WTC11 (cell line): ENCODE data around the gene ZSCAN5C.

Experiments used
- CREM ChIP-seq: sonication (generic); formaldehyde crosslinking; IDR thresholded peaks from 2 replicates; pipeline ENCODE4 v1.8.1; 2022; ENCODE audit warnings: mild to moderate bottlenecking, missing genetic modification reagents, moderate library complexity
- ELF4 ChIP-seq: sonication (generic); formaldehyde crosslinking; IDR thresholded peaks from 2 replicates; pipeline ENCODE4 v1.8.1; 2022; ENCODE audit warnings: low read depth, mild to moderate bottlenecking, moderate library complexity, missing genetic modification reagents
- FOXP1 ChIP-seq: sonication (generic); formaldehyde crosslinking; IDR thresholded peaks from 2 replicates; pipeline ENCODE4 v1.8.0; 2022; ENCODE audit warnings: missing genetic modification reagents, mild to moderate bottlenecking, moderate library complexity, borderline replicate concordance
- TP53 ChIP-seq: sonication (generic); formaldehyde crosslinking; IDR thresholded peaks from 2 replicates; pipeline ENCODE4 v1.8.1; 2023; ENCODE audit warnings: mild to moderate bottlenecking, missing genetic modification reagents
- ZNF121 ChIP-seq: sonication (generic); formaldehyde crosslinking; IDR thresholded peaks from 2 replicates; pipeline ENCODE4 v1.8.0; 2023; ENCODE audit warnings: missing genetic modification reagents
- TF ChIP-seq, protein P1 (sequence below): fragments of 200-600 bp; IDR thresholded peaks from 2 replicates; pipeline ENCODE4 v1.8.0; 2022; ENCODE audit warnings: antibody characterized with exemption
- TF ChIP-seq, protein P2 (sequence below): sonication (generic); formaldehyde crosslinking; IDR thresholded peaks from 2 replicates; pipeline ENCODE4 v1.8.0; 2022; ENCODE audit warnings: mild to moderate bottlenecking, missing genetic modification reagents
- TF ChIP-seq, protein P3 (sequence below): sonication (generic); formaldehyde crosslinking; IDR thresholded peaks from 2 replicates; pipeline ENCODE4 v1.8.1; 2023; ENCODE audit warnings: mild to moderate bottlenecking, moderate library complexity, missing genetic modification reagents
- TF ChIP-seq, protein P4 (sequence below): fragments of 250-450 bp; sonication (Bioruptor Pico); IDR thresholded peaks from 2 replicates; pipeline ENCODE4 v1.8.0; 2021; ENCODE audit warnings: mild to moderate bottlenecking

DNA sequence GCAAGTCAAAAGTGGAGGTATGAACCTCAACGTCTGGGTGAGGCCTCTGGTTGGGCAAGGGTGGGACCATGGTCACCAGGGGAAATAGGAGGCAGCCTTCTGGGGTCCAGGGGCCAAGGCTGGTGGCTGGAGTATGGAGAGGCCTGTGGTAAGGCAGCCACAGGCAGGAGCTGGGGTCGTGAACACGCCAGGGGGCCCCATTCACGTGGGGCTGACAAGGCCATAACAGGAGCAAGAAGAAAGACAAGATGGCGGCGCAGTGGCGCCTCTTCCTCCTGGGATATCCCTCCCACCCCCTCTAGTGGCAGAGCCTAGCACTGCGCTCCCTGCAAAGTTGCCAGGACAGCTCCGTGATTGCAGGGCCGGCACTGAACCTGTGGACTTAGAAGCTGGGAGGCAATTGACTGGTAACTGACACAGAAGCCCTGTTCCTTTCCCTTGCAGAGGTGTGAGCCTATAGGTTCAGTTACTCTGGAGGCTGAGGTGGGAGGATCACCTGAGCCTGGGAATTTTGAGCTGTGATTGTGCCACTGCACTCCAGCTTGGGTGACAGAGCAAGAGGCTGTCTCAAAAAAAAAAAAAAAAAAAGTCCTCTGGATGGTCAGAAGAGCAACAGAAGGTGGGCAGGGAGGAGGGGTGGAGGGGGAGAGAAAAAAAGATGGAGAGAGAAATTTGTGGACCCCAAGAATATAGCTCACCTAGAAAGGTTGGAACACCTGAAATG is 50.8 kb downstream of the ZSCAN5C start:
- TF ChIP-seq, protein P1, sequence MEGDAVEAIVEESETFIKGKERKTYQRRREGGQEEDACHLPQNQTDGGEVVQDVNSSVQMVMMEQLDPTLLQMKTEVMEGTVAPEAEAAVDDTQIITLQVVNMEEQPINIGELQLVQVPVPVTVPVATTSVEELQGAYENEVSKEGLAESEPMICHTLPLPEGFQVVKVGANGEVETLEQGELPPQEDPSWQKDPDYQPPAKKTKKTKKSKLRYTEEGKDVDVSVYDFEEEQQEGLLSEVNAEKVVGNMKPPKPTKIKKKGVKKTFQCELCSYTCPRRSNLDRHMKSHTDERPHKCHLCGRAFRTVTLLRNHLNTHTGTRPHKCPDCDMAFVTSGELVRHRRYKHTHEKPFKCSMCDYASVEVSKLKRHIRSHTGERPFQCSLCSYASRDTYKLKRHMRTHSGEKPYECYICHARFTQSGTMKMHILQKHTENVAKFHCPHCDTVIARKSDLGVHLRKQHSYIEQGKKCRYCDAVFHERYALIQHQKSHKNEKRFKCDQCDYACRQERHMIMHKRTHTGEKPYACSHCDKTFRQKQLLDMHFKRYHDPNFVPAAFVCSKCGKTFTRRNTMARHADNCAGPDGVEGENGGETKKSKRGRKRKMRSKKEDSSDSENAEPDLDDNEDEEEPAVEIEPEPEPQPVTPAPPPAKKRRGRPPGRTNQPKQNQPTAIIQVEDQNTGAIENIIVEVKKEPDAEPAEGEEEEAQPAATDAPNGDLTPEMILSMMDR = peak; percentile 91
- TF ChIP-seq, protein P2, sequence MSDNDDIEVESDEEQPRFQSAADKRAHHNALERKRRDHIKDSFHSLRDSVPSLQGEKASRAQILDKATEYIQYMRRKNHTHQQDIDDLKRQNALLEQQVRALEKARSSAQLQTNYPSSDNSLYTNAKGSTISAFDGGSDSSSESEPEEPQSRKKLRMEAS (CRISPR knock-in tag) = peak; percentile 66; the same call in 1 of the 2 replicates
- TF ChIP-seq, protein P3, sequence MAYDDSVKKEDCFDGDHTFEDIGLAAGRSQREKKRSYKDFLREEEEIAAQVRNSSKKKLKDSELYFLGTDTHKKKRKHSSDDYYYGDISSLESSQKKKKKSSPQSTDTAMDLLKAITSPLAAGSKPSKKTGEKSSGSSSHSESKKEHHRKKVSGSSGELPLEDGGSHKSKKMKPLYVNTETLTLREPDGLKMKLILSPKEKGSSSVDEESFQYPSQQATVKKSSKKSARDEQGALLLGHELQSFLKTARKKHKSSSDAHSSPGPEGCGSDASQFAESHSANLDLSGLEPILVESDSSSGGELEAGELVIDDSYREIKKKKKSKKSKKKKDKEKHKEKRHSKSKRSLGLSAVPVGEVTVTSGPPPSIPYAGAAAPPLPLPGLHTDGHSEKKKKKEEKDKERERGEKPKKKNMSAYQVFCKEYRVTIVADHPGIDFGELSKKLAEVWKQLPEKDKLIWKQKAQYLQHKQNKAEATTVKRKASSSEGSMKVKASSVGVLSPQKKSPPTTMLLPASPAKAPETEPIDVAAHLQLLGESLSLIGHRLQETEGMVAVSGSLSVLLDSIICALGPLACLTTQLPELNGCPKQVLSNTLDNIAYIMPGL (CRISPR knock-in tag) = no peak
- TF ChIP-seq FOXP1 (CRISPR knock-in tag) (no peak), ZNF121 (CRISPR knock-in tag) (no peak), TP53 (no peak), CREM (CRISPR knock-in tag) (no peak), ELF4 (CRISPR knock-in tag) (no peak)
- TF ChIP-seq, protein P4, sequence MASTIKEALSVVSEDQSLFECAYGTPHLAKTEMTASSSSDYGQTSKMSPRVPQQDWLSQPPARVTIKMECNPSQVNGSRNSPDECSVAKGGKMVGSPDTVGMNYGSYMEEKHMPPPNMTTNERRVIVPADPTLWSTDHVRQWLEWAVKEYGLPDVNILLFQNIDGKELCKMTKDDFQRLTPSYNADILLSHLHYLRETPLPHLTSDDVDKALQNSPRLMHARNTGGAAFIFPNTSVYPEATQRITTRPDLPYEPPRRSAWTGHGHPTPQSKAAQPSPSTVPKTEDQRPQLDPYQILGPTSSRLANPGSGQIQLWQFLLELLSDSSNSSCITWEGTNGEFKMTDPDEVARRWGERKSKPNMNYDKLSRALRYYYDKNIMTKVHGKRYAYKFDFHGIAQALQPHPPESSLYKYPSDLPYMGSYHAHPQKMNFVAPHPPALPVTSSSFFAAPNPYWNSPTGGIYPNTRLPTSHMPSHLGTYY = 0 out of 2 replicates have a peak, but pooled peaks have one; percentile 24
